Endothelial cell of hepatic sinusoid (primary cell): ENCODE measurements around the gene FHOD3.

Experiments used
- in situ Hi-C: cut with HindIII; loops from 2 replicates; pipeline ENCODE4 v1.10.0; 2017; ENCODE audit warnings: low sequenced_read_pairs

FHOD3 gene

GRCh38 chr18:36503477-36503876, 206.0 kb downstream of the FHOD3 start:
- in situ Hi-C loops, result no loop called here

- in situ Hi-C loops, result no loop called here
Observed at GRCh38 chr18:36504928-36505327, 207.4 kb downstream of the FHOD3 start.

- in situ Hi-C loops, result no loop called here
Observed at GRCh38 chr18:36505665-36506064, 208.2 kb downstream of the FHOD3 start.

GRCh38 chr18:36509646-36510197, 212.2 kb downstream of the FHOD3 start:
- in situ Hi-C loops, result no loop called here

- in situ Hi-C loops, result no loop called here
Observed at GRCh38 chr18:36511791-36512352, 214.4 kb downstream of the FHOD3 start.

GRCh38 chr18:36513556-36513955, 216.0 kb downstream of the FHOD3 start:
- in situ Hi-C loops, result no loop called here

- in situ Hi-C loops, result no loop called here
Observed at GRCh38 chr18:36514778-36515177, 217.3 kb downstream of the FHOD3 start.

DNA sequence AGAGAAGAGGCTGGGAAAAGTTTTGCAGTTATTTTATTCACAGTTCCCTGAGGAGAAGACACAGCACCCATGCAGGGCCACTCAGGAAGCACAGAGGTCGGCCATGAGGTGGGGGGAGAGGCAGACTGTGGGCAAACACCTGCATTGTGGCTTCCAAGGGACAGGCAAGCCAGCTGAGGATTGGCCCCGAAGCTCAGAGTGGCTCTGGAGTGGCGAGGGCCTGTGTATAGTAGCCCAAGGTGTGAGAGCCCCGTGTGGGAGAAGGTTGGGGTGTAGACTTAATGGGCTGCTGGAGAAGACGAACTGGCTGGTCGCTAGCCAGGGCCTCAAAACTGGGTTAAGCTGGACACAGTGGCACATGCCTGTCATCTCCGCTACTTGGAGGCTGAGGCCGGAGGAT, 218.7 kb downstream of the FHOD3 start:
- in situ Hi-C loops, result no loop called here

- in situ Hi-C loops, result no loop called here
Observed at GRCh38 chr18:36516726-36517125, 219.2 kb downstream of the FHOD3 start.

DNA sequence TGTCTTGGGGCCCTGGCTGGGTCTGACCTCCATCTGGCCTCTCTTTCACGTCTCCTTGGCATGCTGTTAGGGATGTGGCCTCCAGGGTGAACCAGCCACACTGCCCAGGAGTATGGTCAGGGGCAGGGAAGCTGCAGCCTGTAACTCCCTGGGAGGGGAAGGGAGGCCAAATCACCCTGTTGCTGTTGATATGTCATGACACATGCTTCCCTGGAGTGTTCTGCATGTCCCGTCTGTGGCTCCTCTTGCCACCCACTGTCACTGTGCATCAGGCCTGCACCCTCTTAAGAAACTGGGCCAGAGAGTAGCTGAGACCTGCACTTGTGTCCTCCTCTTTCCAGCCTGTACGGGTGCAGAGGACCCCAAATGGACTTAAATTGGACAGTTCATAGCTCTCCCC, 221.3 kb downstream of the FHOD3 start:
- in situ Hi-C loops, result no loop called here

DNA sequence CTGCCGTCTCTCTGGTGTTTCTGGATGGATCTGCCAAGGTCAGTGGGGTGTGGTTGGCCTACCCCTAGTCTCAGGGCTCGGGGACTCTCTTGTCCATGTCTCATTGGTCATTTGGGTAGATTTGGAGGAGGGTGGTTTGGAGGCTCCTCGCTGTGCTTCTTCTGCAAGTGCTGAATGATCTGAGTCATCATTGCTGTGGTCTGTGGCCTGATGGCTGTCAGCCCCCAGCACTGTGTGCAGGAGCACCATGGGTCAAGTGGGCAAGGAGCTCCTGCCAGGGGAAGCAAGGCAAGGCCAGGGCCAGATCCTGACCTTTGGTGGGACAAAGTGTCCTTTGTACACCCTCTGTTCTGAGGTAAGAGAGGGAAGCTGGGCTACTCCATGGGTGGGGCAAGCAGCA, 221.8 kb downstream of the FHOD3 start:
- in situ Hi-C loops, result no loop called here

- in situ Hi-C loops, result no loop called here
Observed at GRCh38 chr18:36522509-36522908, 225.0 kb downstream of the FHOD3 start.

DNA sequence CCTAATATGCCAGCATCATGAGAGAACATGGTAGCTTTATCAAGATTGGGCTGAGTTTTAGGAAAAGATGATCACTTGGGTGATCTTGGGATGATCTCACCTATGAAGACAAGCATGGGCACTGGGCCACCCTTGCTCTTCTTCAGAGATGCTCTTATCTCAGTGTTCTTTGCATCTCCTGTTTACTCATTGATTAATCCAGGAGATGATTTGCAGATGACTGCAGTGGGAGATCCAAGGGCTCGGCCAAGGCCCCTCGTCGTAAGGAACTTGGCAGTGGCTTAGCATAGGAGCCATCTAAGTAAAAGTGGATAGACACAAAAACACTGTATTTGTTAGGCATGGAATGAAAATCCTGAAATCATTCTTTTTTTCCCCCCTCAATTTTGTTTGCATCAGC, 228.4 kb downstream of the FHOD3 start:
- in situ Hi-C loops, result no loop called here

GRCh38 chr18:36526611-36527010, 229.1 kb downstream of the FHOD3 start:
- in situ Hi-C loops, result no loop called here

DNA sequence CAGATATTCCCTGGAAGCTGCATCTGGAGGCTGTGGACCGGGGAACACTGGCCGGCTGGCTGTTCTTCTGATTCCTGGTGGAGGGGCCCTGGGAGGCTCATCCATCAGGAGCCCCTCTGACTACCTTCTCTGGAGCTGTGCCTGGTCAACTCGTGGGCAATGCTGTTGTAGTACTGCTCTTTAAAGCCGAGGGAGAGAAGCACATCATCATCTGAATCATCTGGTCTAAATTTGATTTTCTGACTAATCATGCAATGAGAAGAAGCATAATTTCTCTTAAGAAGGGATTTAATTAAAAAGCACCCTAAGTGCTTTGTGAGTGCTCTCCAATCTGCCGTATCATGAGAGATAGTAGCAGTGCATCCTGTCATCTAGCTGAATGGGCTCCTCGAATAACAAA, 229.5 kb downstream of the FHOD3 start:
- in situ Hi-C loops, result no loop called here

- in situ Hi-C loops, result no loop called here
Observed at GRCh38 chr18:36527740-36528455, 230.4 kb downstream of the FHOD3 start.

DNA sequence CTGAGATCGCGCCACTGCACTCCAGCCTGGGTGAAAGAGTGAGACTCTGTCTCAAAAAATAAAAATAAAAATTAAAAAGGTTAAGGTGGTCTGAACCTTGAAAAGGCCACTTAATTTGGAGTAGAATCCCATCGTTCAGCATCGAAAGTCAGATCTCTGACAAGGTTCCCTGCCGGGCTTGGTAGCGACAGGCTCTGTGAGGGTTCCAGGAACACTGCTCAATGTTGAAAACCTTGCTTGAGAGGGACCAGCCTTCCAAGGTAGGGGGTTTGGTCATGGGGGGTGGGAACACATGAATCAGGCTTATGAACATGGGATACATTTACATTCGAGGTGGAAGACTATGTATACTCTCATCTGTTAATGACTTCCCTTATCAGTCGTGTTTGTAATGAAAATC, 232.2 kb downstream of the FHOD3 start:
- in situ Hi-C loops, result no loop called here

GRCh38 chr18:36530676-36531405, 233.3 kb downstream of the FHOD3 start:
- in situ Hi-C loops, result no loop called here

GRCh38 chr18:36531636-36532035, 234.1 kb downstream of the FHOD3 start:
- in situ Hi-C loops, result no loop called here

DNA sequence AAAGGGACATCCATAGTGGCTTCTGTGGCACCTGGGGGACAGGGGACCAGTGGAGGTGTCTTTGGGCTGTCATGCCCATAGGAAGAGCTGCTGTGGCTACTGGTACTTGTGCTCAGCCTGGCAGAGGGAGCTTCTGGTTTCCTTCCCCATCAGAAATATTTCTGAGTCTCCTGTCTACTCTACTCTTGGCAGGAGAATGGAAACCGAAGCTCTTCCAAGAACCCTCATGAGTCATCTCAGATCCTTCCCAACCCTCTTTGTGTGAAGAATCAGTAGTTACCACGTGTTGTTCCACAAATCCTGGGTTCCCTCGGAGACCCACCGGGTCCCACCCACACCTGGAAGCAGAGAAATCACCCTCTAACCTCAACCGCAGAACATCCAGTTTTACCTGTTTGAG, 234.9 kb downstream of the FHOD3 start:
- in situ Hi-C loops, result no loop called here

DNA sequence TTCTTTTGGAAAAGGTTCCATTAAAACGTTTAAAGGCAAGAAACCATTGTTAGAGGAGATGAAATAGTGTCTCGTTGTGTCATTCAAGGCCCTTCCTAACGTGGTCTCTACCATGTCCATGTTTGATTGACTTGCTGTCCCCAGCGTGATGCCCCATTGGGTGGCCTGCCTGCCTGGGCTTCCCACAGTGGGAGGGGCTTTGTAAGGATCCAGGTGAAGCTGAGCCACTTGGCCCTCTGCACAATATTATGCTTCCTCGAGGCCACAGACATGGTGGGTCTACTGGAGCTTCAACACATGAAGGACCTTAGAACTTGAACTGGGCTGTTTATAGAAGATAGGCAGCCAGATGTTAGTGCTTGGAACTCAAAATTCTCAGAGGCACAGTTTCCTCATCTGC, 235.3 kb downstream of the FHOD3 start:
- in situ Hi-C loops, result no loop called here
